Stimulated activated CD8-positive, alpha-beta memory T cell treated with anti-CD3 and anti-CD28 coated beads, Interleukin-15, amount 100 ng/mL, for 24 hours (primary cell): Measurements from ENCODE around the gene BRD1.

Experiments used
- DNase-seq: peaks from one replicate; pipeline ENCODE4 v3.0.0-alpha.2; 2020; ENCODE audit warnings: low read depth

Gene BRD1

GRCh38 chr22:49728570-49729271 lies 99.0 kb downstream of the BRD1 start:
- DNase-seq: no peak

- no peak for DNase-seq
Measured at GRCh38 chr22:49727881-49728569, 99.6 kb downstream of the BRD1 start.

- DNase-seq: no peak
Measured at GRCh38 chr22:49727191-49727880, 100.3 kb downstream of the BRD1 start.

- DNase-seq: no peak
Measured at GRCh38 chr22:49726701-49727101, 101.0 kb downstream of the BRD1 start.

GRCh38 chr22:49726022-49726681 lies 101.5 kb downstream of the BRD1 start:
- no peak for DNase-seq

- no peak for DNase-seq
Measured at GRCh38 chr22:49725516-49725915, 102.2 kb downstream of the BRD1 start.

GRCh38 chr22:49724893-49725489 lies 102.7 kb downstream of the BRD1 start:
- peak; percentile 40 for DNase-seq

- DNase-seq: no peak
Measured at GRCh38 chr22:49724030-49724892, 103.4 kb downstream of the BRD1 start.

GRCh38 chr22:49723478-49724029 lies 104.1 kb downstream of the BRD1 start:
- no peak for DNase-seq
